GM19324 (cell line): ENCODE results near the gene PLA2G2F.

ENCODE experiments used
- ATAC-seq: cut with Tn5 transposase; IDR thresholded peaks from one replicate; pipeline ENCODE4 v1.9.1; 2021; ENCODE audit warnings: mild to moderate bottlenecking, moderate library complexity; ENCODE audit not compliant: unreplicated experiment, low FRiP score

Gene PLA2G2F

GRCh38 chr1:20138961-20139550, at the start of gene PLA2G2F:
Gene PLA2G2F (plus strand): TSS chr1:20139323. CDS start chr1:20139428, 105 bp downstream.
- no peak for ATAC-seq

- ATAC-seq, result no peak
These were observed 49.6 kb upstream of the PLA2G2F start for GRCh38 chr1:20089328-20090077.

- ATAC-seq, result no peak
These were observed 49.0 kb upstream of the PLA2G2F start for GRCh38 chr1:20090119-20090518.

- ATAC-seq, result no peak
These were observed 48.5 kb upstream of the PLA2G2F start for GRCh38 chr1:20090641-20091040.

GRCh38 chr1:20093303-20093702, 45.8 kb upstream of the PLA2G2F start:
- ATAC-seq, result no peak

- ATAC-seq, result no peak
These were observed 45.2 kb upstream of the PLA2G2F start for GRCh38 chr1:20093940-20094391.

- no peak for ATAC-seq
These were observed 43.3 kb upstream of the PLA2G2F start for GRCh38 chr1:20095564-20096434.

- no peak for ATAC-seq
These were observed 42.2 kb upstream of the PLA2G2F start for GRCh38 chr1:20096840-20097447.

- no peak for ATAC-seq
These were observed 39.6 kb upstream of the PLA2G2F start for GRCh38 chr1:20099533-20099932.

GRCh38 chr1:20100632-20101355, 38.3 kb upstream of the PLA2G2F start:
- no peak for ATAC-seq

- ATAC-seq, result no peak
These were observed 36.2 kb upstream of the PLA2G2F start for GRCh38 chr1:20102875-20103274.

GRCh38 chr1:20105856-20106255, 33.3 kb upstream of the PLA2G2F start:
- no peak for ATAC-seq

GRCh38 chr1:20107351-20107750, 31.8 kb upstream of the PLA2G2F start:
- ATAC-seq, result no peak

- ATAC-seq, result no peak
These were observed 31.3 kb upstream of the PLA2G2F start for GRCh38 chr1:20107796-20108195.

GRCh38 chr1:20108366-20109123, 30.6 kb upstream of the PLA2G2F start:
- ATAC-seq, result no peak

- no peak for ATAC-seq
These were observed 29.8 kb upstream of the PLA2G2F start for GRCh38 chr1:20109223-20109856.

GRCh38 chr1:20110679-20111078, 28.4 kb upstream of the PLA2G2F start:
- ATAC-seq, result no peak

- no peak for ATAC-seq
These were observed 27.7 kb upstream of the PLA2G2F start for GRCh38 chr1:20111452-20111851.
